Measurements from ENCODE around the gene OOSP3.

DNA sequence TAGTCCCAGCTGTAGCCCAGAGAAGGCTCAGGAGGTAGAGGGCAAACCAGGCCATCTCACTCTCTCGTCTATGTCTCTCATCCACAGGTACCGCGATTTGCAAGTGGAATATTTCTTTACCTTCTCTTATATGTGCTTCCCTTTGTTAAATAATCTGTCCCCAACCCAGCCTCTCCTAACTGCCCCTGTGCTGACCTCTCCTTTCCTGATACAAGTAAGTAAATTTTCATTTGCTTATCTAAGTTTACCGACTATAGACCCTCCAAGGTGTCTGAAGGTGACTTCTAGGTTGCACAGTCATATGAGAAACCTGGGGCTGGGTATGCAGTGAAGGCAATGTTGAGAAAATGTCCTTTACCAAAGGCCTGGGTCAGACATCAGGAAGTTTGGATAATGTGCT, 33.2 kb upstream of the OOSP3 start, which contains the start of gene CBLIF:
- TF ChIP-seq, protein P1, sequence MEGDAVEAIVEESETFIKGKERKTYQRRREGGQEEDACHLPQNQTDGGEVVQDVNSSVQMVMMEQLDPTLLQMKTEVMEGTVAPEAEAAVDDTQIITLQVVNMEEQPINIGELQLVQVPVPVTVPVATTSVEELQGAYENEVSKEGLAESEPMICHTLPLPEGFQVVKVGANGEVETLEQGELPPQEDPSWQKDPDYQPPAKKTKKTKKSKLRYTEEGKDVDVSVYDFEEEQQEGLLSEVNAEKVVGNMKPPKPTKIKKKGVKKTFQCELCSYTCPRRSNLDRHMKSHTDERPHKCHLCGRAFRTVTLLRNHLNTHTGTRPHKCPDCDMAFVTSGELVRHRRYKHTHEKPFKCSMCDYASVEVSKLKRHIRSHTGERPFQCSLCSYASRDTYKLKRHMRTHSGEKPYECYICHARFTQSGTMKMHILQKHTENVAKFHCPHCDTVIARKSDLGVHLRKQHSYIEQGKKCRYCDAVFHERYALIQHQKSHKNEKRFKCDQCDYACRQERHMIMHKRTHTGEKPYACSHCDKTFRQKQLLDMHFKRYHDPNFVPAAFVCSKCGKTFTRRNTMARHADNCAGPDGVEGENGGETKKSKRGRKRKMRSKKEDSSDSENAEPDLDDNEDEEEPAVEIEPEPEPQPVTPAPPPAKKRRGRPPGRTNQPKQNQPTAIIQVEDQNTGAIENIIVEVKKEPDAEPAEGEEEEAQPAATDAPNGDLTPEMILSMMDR (IDR thresholded peaks at IDR 0.05), result no peak
- TF ChIP-seq POLR2A (IDR thresholded peaks at IDR 0.05), result no peak
